Nephron progenitor cell (in vitro differentiated cells): ENCODE data around the gene DMTF1.
"Not testable (repeated sequence)": the region's sequence is repeated elsewhere in the genome, so short reads cannot be mapped to it uniquely, and the experiment has no call there.

Source experiments
- DNase-seq: peaks from one replicate; pipeline ENCODE4 v3.0.0; 2021
- H3K27ac Mint-ChIP-seq: 2 replicates; pipeline ENCODE4 v1.8.0; 2021; ENCODE audit warnings: mild to moderate bottlenecking, moderate library complexity, mixed read lengths
- H3K27me3 Mint-ChIP-seq: 2 replicates; pipeline ENCODE4 v1.8.0; 2021; ENCODE audit warnings: mild to moderate bottlenecking, low read depth, mixed read lengths; ENCODE audit not compliant: poor library complexity
- H3K36me3 Mint-ChIP-seq: 2 replicates; pipeline ENCODE4 v1.8.0; 2021; ENCODE audit warnings: low read depth, mixed read lengths
- H3K4me1 Mint-ChIP-seq: 2 replicates; pipeline ENCODE4 v1.8.0; 2021; ENCODE audit warnings: mixed read lengths
- H3K4me3 Mint-ChIP-seq: 2 replicates; pipeline ENCODE4 v1.8.0; 2021; ENCODE audit warnings: mild to moderate bottlenecking, moderate library complexity, mixed read lengths
- H3K9me3 Mint-ChIP-seq: 2 replicates; pipeline ENCODE4 v1.8.0; 2021; ENCODE audit warnings: mild to moderate bottlenecking, moderate library complexity, mixed read lengths
- TF ChIP-seq, protein P1 (sequence below): fragments of 200-600 bp; sonication (generic); IDR thresholded peaks from 2 replicates; pipeline ENCODE4 v1.5.0; 2021; ENCODE audit warnings: antibody characterized with exemption

Gene DMTF1

DNA sequence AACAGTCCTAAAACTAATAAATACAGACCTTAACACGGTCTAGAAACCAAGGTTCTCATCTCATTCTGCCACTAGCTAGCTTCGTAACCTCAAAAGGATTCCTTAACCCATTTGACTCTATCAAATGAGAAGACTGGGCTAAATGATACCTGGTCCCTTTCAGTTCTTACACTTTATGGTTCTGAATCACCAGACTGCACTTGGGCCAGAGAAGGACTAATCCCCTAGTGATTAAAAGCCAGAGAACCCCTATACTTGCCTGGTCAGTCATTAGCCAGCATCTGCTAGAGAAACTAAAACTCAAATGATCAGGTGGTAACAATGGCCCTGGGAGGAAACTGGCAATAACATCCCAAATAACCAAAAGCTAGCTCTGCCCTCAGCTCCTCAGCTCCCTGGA is 50.5 kb downstream of the DMTF1 start:
- Mint-ChIP-seq H3K4me1 (no peaks in the 10 kb centered on the region), H3K27me3 (no peaks in the 10 kb centered on the region), H3K4me3 (no peak overlapping the region), H3K9me3 (peaks cover 51% of the 10 kb centered on the region), H3K36me3 (peaks cover 96% of the 10 kb centered on the region), H3K27ac (no peak overlapping the region)
- no peak for DNase-seq
- TF ChIP-seq, protein P1, sequence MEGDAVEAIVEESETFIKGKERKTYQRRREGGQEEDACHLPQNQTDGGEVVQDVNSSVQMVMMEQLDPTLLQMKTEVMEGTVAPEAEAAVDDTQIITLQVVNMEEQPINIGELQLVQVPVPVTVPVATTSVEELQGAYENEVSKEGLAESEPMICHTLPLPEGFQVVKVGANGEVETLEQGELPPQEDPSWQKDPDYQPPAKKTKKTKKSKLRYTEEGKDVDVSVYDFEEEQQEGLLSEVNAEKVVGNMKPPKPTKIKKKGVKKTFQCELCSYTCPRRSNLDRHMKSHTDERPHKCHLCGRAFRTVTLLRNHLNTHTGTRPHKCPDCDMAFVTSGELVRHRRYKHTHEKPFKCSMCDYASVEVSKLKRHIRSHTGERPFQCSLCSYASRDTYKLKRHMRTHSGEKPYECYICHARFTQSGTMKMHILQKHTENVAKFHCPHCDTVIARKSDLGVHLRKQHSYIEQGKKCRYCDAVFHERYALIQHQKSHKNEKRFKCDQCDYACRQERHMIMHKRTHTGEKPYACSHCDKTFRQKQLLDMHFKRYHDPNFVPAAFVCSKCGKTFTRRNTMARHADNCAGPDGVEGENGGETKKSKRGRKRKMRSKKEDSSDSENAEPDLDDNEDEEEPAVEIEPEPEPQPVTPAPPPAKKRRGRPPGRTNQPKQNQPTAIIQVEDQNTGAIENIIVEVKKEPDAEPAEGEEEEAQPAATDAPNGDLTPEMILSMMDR, result no peak

DNA sequence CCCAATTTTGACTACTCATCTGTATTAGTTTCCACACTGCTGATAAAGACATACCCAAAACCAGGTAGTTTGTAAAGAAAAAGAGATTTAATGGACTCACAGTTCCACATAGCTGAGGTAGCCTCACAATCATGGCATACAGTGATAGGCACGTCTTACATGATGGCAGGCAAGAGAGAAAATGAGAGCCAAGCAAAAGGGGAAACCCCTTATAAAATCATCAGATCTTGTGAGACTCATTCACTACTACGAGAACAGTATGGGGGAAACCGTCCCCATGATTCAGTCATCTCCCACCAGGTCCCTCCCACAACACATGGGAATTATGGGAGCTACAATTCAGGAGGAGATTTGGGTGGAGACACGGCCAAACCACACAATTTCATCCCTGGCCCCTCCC is 51.7 kb downstream of the DMTF1 start:
- H3K36me3 Mint-ChIP-seq, result peaks cover 96% of the 10 kb centered on the region
- H3K4me1 Mint-ChIP-seq, H3K27me3 Mint-ChIP-seq: not testable (repeated sequence)

DNA sequence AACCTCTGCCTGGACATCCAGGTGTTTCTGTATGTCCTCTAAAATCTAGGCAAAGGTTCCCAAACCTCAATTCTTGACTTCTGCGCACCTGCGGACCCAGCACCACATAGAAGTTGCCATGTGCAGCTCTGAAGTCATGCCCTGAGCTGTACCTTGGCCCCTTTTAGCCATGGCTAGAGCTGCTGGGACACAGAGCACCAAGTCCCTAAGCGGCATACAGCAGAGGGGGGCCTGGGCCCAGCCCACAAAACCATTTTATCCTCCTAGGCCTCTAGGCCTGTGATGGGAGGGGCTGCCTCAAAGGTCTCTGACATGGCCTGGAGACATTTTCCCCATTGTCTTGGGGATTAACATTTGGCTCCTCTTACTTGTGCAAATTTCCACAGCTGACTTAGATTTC is 52.7 kb downstream of the DMTF1 start:
- peaks cover 96% of the 10 kb centered on the region for H3K36me3 Mint-ChIP-seq
- H3K27ac Mint-ChIP-seq, result no peak overlapping the region
- no peaks in the 10 kb centered on the region for H3K27me3 Mint-ChIP-seq
- H3K4me3 Mint-ChIP-seq, result no peak overlapping the region
- no peak for DNase-seq
- peaks cover 70% of the 10 kb centered on the region for H3K9me3 Mint-ChIP-seq
- TF ChIP-seq, protein P1, result no peak
- H3K4me1 Mint-ChIP-seq, result no peaks in the 10 kb centered on the region

More for the DNA sequence above, 51.7 kb downstream of the DMTF1 start:
- H3K27ac Mint-ChIP-seq, DNase-seq, H3K4me3 Mint-ChIP-seq: not testable (repeated sequence)
- peaks cover 62% of the 10 kb centered on the region for H3K9me3 Mint-ChIP-seq

DNA sequence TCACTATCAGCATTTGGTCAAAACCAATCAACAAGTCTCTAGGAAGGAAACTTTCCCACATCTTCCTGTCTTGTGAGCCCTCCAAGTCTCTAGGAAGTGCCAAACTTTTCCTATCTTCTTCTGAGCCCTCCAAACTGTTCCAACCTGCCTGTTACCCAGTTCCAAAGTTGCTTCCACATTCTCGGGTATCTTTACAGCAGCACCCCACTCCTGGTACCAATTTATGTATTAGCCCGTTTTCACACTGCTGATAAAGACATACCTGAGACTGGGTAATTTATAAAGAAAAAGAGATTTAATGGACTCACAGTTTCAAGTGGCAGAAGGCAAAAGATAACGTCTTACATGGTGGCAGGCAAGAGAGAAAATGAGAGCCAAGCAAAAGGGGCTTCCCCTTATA is 53.4 kb downstream of the DMTF1 start:
- not testable (repeated sequence) for H3K4me1 Mint-ChIP-seq, DNase-seq, H3K27me3 Mint-ChIP-seq, H3K27ac Mint-ChIP-seq, H3K4me3 Mint-ChIP-seq
- H3K36me3 Mint-ChIP-seq, result peaks cover 96% of the 10 kb centered on the region
- peaks cover 75% of the 10 kb centered on the region for H3K9me3 Mint-ChIP-seq

DNA sequence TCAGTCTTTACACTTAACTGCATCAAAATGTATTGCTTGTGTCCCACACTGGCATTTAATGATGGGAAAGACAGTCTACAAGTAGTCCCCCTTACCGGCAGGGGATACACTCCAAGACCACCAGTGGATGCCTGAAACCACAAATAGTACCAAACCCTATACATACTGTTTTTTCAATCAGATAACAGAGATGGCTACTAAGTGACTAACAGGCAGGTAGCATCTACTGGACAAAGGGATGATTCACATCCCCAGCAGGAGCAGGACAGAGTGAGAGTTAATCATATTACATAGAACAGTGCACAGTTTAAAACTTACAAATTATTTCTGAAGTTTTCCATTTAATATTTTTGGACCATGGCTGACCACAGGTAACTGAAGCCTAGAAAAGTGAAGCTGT is 54.1 kb downstream of the DMTF1 start:
- peaks cover 96% of the 10 kb centered on the region for H3K36me3 Mint-ChIP-seq
- TF ChIP-seq, protein P1, result no peak
- H3K4me1 Mint-ChIP-seq, result peaks cover 5% of the 10 kb centered on the region
- H3K9me3 Mint-ChIP-seq, result peaks cover 75% of the 10 kb centered on the region
- no peak overlapping the region for H3K4me3 Mint-ChIP-seq
- no peak overlapping the region for H3K27ac Mint-ChIP-seq
- peaks cover 3% of the 10 kb centered on the region for H3K27me3 Mint-ChIP-seq
- no peak for DNase-seq

DNA sequence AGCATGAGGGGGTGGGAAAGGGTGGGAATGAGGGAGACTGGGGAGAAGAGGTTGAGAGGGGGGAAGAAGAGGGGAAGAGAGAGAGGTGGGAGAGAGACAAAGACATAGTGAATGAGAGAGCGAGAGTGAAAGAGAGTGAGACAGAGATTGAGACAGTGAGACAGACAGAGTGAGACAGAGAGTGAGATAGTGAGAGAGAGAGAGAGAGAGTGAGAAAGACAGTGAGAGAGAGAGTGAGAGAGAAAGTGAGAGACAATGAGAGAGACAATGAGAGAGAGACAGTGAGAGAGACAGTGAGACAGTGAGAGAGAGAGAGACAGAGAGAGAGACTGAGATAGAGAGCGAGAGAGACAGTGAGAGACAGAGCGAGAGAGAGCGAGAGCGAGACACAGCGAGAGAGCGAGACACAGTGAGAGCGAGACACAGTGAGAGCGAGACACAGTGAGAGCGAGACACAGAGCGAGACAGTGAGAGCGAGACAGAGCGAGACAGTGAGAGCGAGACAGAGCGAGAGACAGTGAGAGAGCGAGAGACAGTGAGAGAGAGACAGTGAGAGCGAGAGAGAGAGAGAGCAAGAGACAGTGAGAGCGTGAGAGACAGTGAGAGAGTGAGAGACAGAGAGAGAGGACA is 57.2 kb downstream of the DMTF1 start:
- peaks cover 3% of the 10 kb centered on the region for H3K27me3 Mint-ChIP-seq
- H3K27ac Mint-ChIP-seq, result peak overlapping the region; percentile 52
- H3K4me3 Mint-ChIP-seq, result no peak overlapping the region
- DNase-seq, result no peak
- TF ChIP-seq, protein P1, result no peak
- H3K4me1 Mint-ChIP-seq, result peaks cover 26% of the 10 kb centered on the region
- peaks cover 89% of the 10 kb centered on the region for H3K36me3 Mint-ChIP-seq
- H3K9me3 Mint-ChIP-seq, result peaks cover 52% of the 10 kb centered on the region

DNA sequence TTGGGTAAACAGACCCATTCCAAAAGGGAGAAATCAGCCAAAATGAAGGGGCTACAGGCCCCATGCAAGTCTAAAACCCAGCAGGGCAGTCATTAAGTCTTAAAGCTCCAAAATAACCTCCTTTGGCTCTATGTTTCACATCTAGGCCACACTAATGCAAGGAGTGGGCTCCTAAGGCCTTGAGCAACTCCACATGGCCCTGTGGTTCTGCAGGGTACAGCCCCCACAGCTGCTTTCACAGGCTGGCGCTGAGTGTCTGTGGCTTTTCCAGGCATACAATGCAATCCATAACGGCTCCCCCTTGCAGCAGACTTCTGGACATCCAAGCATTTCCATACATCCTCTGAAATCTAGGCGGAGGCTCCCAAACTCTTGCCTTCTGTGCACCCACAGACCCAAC is 58.3 kb downstream of the DMTF1 start:
- H3K4me1 Mint-ChIP-seq, result peaks cover 31% of the 10 kb centered on the region
- H3K27ac Mint-ChIP-seq, result no peak overlapping the region
- peaks cover 83% of the 10 kb centered on the region for H3K36me3 Mint-ChIP-seq
- DNase-seq, result no peak
- TF ChIP-seq, protein P1, result no peak
- H3K4me3 Mint-ChIP-seq, result no peak overlapping the region
- peaks cover 41% of the 10 kb centered on the region for H3K9me3 Mint-ChIP-seq
- peaks cover 3% of the 10 kb centered on the region for H3K27me3 Mint-ChIP-seq
